ENCODE measurements around the gene GATC.

Gene GATC

GRCh38 chr12:120469450-120470149 is 23.4 kb downstream of the GATC start, which contains the start of gene SRSF9:
Gene SRSF9 (minus strand): TSS chr12:120469748. CDS start chr12:120469609, 139 bp downstream.
- DNase-seq, result peak; percentile 37 to 96 (median 91)

GRCh38 chr12:120470150-120470784 is 24.0 kb downstream of the GATC start:
- DNase-seq, result peak in 1 of 58 donors; percentile 61

- DNase-seq, result no peak
Measured at GRCh38 chr12:120472521-120472920, 26.3 kb downstream of the GATC start.

DNA sequence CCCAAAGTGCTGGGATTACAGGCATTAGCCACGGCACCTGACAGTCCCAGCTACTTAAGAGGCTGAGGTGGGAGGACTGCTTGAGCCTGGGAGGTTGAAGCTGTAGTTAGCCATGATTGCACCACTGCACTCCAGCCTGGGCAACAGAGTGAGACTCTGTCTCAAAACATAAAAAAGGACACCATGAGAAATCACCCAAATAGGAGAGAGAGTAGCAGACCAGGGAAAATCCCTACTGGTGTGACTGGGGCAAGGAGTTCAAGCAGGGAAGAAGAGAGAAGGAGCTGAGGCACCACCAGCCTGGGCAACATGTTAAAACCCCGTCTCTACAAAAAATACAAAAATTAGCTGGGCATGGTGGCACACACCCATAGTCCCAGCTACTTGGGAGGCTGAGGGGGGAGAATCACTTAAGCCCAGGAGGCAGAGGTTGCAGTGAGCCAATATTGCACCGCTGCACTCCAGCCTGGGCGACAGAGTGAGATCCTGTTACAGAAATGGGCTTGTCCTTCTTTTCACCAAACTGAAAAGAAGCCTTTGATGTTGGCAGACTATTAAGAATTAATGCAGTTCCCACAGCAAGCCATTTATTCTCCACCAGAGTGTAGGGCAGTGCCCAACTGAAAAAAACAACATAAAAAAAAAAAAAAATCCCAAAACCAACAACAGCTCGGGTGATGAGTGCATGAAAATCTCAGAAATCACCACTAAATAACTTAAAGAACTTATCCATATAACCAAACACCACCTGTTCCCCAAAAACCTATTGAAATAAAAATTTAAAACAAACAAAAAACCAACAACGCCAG is 27.8 kb downstream of the GATC start:
- no peak for DNase-seq

GRCh38 chr12:120474616-120474960 is 28.3 kb downstream of the GATC start:
- peak in 25 of 58 donors; percentile 7 to 71 (median 28) for DNase-seq

GRCh38 chr12:120475643-120476042 is 29.4 kb downstream of the GATC start:
- no peak for DNase-seq

DNA sequence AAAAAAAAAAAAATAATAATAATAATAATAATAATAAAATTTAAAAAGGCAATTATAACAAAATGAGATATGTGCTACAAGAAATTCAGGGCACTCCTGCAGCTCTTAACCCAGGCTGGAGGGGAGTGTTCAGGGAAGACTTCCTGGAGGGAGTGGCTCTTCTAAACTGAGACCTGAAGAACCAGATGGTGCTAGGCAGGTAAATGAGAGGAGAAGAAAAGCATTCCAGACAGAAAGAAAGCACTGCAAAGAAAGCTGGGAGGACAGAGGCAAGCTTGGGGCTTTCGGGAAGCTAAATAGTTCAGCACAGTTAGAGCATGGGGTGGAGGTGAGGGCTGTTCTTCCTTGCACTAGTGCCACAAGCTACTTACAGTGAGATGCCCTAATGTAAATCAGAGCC is 33.2 kb downstream of the GATC start:
- no peak for DNase-seq

GRCh38 chr12:120480211-120480610 is 34.0 kb downstream of the GATC start:
- DNase-seq, result no peak

DNA sequence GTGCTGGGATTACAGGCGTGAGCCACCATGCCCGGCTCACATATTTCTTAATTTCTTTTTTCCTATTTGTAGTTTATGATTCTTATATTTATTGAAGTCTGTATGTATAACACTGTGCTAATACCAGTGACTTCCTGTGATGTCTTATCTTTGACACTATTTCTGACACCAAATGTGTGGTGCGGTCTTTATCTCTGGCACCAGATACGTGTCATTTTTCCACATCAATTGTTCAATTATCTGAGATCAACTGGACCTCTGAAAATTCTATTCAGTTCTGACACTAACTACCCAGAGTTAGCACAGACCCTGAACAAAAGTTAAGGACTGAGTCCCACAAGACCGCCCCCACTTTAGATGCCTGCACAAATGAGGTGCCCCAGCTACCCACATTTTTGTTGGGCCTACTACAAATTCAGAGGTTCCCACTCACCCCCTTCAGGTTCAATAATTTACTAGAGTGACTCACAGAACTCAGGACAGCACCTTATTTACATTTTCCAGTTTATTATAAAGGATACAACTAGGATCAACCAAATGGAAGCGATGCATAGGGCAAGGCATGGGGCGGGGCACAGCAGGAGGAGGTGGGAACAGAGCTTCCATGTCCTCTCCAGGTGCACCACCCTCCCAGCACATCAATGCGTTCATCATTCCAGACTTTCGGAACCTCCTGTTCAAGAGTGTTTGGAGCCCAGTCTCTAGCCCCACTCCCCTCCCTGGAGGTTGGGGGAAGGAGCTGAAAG is 35.0 kb downstream of the GATC start:
- no peak for DNase-seq

- DNase-seq, result no peak
Measured at GRCh38 chr12:120483621-120484020, 37.4 kb downstream of the GATC start.

- no peak for DNase-seq
Measured at GRCh38 chr12:120485961-120486881, 40.0 kb downstream of the GATC start.

GRCh38 chr12:120487552-120487951 is 41.3 kb downstream of the GATC start:
- peak in 1 of 58 donors; percentile 19 for DNase-seq

DNA sequence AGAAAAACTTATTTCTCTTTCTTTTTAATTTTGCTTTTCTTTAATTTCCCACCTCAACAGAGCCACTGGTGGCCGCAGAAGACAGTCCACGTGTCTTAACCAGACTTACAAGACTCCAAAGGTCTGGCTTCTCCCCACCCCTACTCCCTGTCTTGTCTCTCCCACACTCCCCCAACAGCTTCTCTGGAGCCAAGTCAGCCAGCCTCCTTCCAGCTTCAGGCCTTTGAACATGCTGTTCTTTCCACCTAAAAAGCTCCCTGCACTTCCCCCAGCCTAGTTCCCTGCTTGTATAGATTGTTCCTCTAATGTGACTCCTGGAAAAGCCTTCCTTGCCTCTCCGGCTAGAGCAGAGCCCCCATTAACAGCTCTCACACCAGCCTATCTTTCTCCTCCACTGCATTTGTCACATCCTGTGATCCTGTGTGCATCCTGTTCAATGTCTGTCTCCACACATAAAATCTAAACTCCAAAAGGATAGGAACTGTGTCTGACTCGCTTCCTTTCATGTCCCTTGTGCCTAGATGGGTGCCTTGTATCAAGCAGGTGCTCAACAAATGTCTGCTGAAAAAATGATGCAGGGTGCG is 41.9 kb downstream of the GATC start:
- DNase-seq, result peak in 41 of 58 donors; percentile 8 to 78 (median 35)

- peak in 2 of 58 donors; percentile 6 to 49 for DNase-seq
Measured at GRCh38 chr12:120489018-120489417, 42.8 kb downstream of the GATC start.

GRCh38 chr12:120490325-120490724 is 44.1 kb downstream of the GATC start:
- no peak for DNase-seq

DNA sequence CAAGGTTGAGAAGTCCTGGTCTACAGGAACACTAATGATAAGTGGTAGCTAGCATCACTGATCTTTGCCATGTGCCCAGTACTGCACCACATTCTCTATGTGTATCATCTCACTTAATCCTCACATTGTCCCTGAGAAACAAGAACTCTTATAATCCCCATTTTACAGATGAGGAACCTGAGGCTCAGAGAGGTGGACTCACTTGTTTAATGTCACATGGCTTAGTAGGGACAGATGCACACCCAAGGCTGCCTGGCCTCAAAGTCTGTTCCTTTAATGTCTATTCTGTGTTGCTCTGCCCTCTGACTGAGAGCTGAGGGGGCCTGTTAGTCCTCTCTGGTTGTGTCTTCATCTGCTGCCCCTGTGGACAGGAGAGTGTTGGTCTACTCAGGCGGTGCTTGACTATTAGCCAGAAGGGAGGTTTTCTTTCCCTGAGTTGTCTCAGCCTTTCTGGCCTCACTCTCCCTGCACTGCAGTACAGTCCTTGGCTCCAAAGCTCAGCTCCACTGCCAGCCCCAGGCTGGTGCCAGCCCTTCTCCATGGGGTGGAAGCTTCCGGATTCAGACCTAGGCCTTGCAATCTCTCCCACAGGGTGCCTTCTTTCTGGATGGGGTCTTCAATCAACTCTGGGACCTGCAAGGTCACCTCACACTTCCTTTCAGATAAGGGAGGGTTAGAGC is 44.7 kb downstream of the GATC start:
- DNase-seq, result peak in 32 of 58 donors; percentile 7 to 66 (median 26)

DNA sequence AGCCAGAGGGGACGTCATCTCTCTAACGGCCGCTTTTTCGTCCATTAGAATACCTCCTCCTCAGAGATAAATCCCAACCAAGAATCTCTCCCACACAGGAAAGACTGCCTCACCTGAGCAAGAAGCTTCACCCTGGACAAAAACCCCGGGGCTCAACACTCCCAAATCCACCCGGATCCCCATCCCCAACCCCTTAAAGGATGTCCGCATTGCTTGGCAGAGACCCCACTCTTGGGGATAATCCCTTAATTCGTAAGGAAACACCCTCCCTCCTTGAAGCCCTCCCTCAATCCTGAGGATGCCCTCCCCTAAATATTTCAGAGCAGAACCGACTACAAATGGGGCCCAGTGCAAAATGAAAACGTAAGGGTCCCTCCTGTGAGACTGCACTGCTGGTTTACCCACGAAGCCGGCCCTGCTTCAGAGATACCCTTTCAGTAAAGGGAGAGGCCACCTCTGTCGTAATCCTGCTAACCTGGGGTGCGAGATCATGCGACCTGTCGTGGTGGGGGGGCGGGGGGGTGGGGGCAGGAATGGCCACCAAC is 49.0 kb downstream of the GATC start:
- DNase-seq, result no peak

- DNase-seq, result peak; percentile 64 to 98 (median 92)
Measured at GRCh38 chr12:120495731-120496412, 49.6 kb downstream of the GATC start, which contains the start of gene DYNLL1. Gene DYNLL1 (plus strand): TSS chr12:120496113. CDS start chr12:120496422, 309 bp downstream.

All from anterior cingulate cortex (tissue), 58 donors.